ENCODE measurements around the gene SAXO1. TPM values are rescaled to one million over a fixed set of nuclear protein-coding genes. Genes with fewer than 3 reads are reported as not detected.

Gene SAXO1
- total RNA-seq, 1 donor from 2014 or later = 0.09 TPM

DNA sequence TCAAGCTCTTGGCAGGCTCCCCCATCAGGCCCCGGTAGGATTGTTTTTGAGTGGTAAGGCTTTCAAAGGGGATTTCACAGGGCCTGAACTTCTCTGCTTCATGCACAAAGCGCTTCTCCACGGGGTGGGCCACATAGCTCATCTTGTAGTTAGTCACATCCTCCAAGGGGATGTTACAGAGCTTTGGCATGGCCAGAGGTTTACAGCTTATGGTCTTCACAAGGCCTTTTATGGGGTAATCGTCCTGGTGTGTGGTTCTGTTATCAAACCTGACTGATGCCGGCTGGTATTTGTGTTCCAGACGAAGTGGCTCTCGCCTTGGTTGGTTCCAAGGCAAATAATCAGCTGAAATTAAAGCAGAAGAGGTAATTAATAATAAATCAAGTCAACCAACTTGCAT lies 104.3 kb downstream of the SAXO1 start:
- Histone ChIP-seq H3K4me1 (no peaks in the 10 kb centered on the region), H3K79me2 (ENCODE audit: low read depth) (no peaks in the 10 kb centered on the region), H2AFZ (replicated peaks) (no peak overlapping the region), H3K9ac (no peak overlapping the region), H3K4me3 (no peak overlapping the region), H3K9me3 (ENCODE audit: low read depth) (no peaks in the 10 kb centered on the region), H3K4me2 (no peak overlapping the region), H3F3A (ENCODE audit: low read depth) (no peaks in the 10 kb centered on the region), H3K27me3 (no peaks in the 10 kb centered on the region), H3K36me3 (no peaks in the 10 kb centered on the region), H4K20me1 (ENCODE audit: low read depth) (no peaks in the 10 kb centered on the region), H3K27ac (no peak overlapping the region)
- Mint-ChIP-seq H3K4me3 (no peak overlapping the region), H3K27me3 (ENCODE audit: insufficient read depth, low read depth) (peaks cover 4% of the 10 kb centered on the region), H3K27ac (no peak overlapping the region), H3K9me3 (no peaks in the 10 kb centered on the region), H3K4me1 (no peaks in the 10 kb centered on the region), H3K36me3 (no peaks in the 10 kb centered on the region)
- TF ChIP-seq EZH2phosphoT487 (IDR thresholded peaks at IDR 0.05) (no peak), EZH2 (IDR thresholded peaks at IDR 0.05) (no peak)
- TF ChIP-seq, protein P1, sequence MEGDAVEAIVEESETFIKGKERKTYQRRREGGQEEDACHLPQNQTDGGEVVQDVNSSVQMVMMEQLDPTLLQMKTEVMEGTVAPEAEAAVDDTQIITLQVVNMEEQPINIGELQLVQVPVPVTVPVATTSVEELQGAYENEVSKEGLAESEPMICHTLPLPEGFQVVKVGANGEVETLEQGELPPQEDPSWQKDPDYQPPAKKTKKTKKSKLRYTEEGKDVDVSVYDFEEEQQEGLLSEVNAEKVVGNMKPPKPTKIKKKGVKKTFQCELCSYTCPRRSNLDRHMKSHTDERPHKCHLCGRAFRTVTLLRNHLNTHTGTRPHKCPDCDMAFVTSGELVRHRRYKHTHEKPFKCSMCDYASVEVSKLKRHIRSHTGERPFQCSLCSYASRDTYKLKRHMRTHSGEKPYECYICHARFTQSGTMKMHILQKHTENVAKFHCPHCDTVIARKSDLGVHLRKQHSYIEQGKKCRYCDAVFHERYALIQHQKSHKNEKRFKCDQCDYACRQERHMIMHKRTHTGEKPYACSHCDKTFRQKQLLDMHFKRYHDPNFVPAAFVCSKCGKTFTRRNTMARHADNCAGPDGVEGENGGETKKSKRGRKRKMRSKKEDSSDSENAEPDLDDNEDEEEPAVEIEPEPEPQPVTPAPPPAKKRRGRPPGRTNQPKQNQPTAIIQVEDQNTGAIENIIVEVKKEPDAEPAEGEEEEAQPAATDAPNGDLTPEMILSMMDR (IDR thresholded peaks at IDR 0.05) = no peak
- DNase-seq (ENCODE audit: low spot score) = no peak

DNA sequence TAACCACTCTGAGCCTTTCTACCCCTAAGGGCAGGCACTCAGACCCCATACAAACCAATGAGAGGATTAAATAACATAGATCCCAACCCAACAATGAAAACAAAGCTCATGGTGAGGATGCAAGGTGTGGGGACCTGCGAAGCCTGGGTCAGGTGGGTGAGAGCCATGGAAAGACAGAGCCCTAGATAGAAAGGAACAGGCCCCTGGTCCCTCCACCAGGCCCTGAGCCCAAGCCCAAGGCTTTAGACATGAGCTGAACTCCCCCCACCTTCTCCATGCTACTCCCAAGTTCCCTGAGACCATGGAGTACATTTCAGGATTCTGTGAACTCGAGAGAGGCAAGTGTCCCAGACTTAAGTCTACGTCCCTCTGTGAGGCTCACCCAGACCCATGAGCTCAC lies 106.5 kb downstream of the SAXO1 start:
- Histone ChIP-seq H2AFZ (replicated peaks) (no peak overlapping the region), H4K20me1 (ENCODE audit: low read depth) (no peaks in the 10 kb centered on the region), H3K4me2 (no peak overlapping the region), H3K4me3 (no peak overlapping the region), H3K79me2 (ENCODE audit: low read depth) (no peaks in the 10 kb centered on the region), H3K36me3 (no peaks in the 10 kb centered on the region), H3K4me1 (peaks cover under 1% of the 10 kb centered on the region), H3F3A (ENCODE audit: low read depth) (no peaks in the 10 kb centered on the region), H3K9me3 (ENCODE audit: low read depth) (no peaks in the 10 kb centered on the region), H3K27ac (no peak overlapping the region), H3K9ac (no peak overlapping the region), H3K27me3 (no peaks in the 10 kb centered on the region)
- Mint-ChIP-seq H3K4me1 (no peaks in the 10 kb centered on the region), H3K27me3 (ENCODE audit: insufficient read depth, low read depth) (peaks cover 4% of the 10 kb centered on the region), H3K36me3 (no peaks in the 10 kb centered on the region), H3K4me3 (no peak overlapping the region), H3K9me3 (no peaks in the 10 kb centered on the region), H3K27ac (no peak overlapping the region)
- DNase-seq (ENCODE audit: low spot score) = no peak
- TF ChIP-seq EZH2 (IDR thresholded peaks at IDR 0.05) (no peak), EZH2phosphoT487 (IDR thresholded peaks at IDR 0.05) (no peak)
- TF ChIP-seq, protein P1 (IDR thresholded peaks at IDR 0.05) = no peak

DNA sequence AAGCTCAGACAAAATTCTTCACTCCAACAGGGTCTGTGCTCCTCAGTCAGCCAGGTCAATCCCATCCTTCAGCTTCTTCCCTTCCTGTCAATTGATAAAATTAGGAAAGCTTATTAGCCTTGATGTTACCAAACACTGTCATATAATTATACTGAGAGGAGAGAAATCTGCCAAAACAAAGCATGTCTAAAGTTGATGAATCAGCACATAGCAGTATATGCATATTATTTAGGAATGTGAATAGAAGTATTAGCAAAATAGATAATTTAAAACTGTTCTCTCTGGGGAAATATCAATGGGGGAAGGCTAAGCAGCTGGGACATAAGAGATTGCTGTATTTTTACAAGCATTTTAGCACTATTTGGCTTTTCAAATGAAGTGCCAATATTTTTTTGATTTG lies 107.1 kb downstream of the SAXO1 start:
- no peak overlapping the region for H3K27ac Mint-ChIP-seq
- no peak overlapping the region for H3K4me3 Mint-ChIP-seq
- Histone ChIP-seq H3K4me2 (no peak overlapping the region), H3K36me3 (no peaks in the 10 kb centered on the region), H2AFZ (replicated peaks) (no peak overlapping the region), H3K4me1 (peaks cover 7% of the 10 kb centered on the region), H3K27me3 (no peaks in the 10 kb centered on the region), H4K20me1 (ENCODE audit: low read depth) (no peaks in the 10 kb centered on the region), H3F3A (ENCODE audit: low read depth) (no peaks in the 10 kb centered on the region), H3K4me3 (no peak overlapping the region), H3K9ac (no peak overlapping the region), H3K27ac (no peak overlapping the region), H3K9me3 (ENCODE audit: low read depth) (no peaks in the 10 kb centered on the region), H3K79me2 (ENCODE audit: low read depth) (no peaks in the 10 kb centered on the region)
- H3K9me3 Mint-ChIP-seq = no peaks in the 10 kb centered on the region
- TF ChIP-seq, protein P1 (IDR thresholded peaks at IDR 0.05) = no peak
- TF ChIP-seq EZH2phosphoT487 (IDR thresholded peaks at IDR 0.05) (no peak), EZH2 (IDR thresholded peaks at IDR 0.05) (no peak)
- peaks cover 4% of the 10 kb centered on the region for H3K27me3 Mint-ChIP-seq (ENCODE audit: insufficient read depth, low read depth)
- no peak for DNase-seq (ENCODE audit: low spot score)
- H3K4me1 Mint-ChIP-seq = no peaks in the 10 kb centered on the region
- H3K36me3 Mint-ChIP-seq = no peaks in the 10 kb centered on the region

All from neural progenitor cell (in vitro differentiated cells).